GM19099 (cell line): ENCODE measurements around the gene ARHGEF3.

Source experiments
- POLR2A ChIP-seq: IDR thresholded peaks from 3 replicates; pipeline ENCODE4 v1.6.1; 2011; ENCODE audit warnings: low read depth; ENCODE audit not compliant: insufficient read length; ENCODE audit errors: extremely low read depth

ARHGEF3 gene

GRCh38 chr3:56812754-56813652 lies 11.3 kb upstream of the ARHGEF3 start:
- TF ChIP-seq POLR2A = no peak

GRCh38 chr3:56811546-56812202 lies 9.9 kb upstream of the ARHGEF3 start:
- TF ChIP-seq POLR2A = no peak

GRCh38 chr3:56810577-56811545 lies 9.1 kb upstream of the ARHGEF3 start:
- no peak for TF ChIP-seq POLR2A

DNA sequence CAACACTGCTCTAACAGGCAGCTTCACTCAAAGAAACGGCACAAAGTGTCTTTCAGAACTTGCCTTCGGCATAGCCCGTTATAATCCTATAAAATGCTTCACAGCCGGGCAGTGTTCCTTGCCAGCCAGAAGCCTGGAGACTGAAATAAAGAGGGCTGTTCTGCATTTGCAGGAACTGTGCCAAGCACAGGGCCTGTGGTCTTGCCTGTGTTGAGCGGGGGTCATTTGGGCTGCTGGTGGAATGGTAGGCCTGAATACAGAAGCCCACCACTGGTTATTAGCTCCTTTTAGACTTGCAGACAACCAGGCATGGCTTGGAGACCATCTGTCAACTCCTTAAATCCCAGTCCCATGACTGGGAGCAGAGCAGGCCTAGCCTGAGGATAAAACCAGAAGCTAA lies 4.7 kb upstream of the ARHGEF3 start:
- no peak for TF ChIP-seq POLR2A

DNA sequence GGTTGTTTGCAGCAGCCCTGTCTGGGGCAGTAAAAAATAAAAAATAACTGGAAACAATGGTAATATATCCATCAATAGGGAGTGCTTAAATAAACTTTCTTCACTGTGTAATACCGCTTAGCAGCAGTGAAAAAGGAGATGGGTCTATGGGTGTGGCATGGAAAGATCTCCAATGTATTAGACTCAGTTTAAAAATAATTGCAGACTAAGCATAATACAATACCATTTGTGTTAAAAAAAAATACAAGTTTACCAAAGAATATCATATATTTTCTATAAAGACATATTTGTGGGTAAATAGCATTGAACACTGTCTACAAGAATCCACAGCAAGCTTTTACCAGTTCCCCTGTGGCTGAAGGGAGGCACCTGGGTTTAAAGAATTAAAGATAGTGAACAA lies 1.0 kb upstream of the ARHGEF3 start:
- TF ChIP-seq POLR2A = no peak

DNA sequence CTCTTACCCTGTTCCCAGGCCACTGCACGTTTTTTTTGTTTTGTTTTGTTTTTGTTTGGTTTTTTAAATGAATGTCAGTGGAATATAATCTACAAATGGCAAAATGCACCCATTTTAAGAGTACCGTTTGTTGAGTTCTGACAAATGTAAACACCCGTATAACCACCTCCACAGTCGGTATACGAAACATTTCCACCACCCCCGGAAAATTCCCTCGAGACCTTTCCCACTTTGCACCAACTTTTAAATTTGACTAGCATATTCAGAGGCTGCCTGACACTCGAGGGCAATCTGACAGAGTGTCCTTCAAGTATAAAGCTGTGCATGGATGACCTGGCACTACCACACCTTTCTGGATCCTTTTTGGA lies 613 bp upstream of the ARHGEF3 start:
- no peak for TF ChIP-seq POLR2A

DNA sequence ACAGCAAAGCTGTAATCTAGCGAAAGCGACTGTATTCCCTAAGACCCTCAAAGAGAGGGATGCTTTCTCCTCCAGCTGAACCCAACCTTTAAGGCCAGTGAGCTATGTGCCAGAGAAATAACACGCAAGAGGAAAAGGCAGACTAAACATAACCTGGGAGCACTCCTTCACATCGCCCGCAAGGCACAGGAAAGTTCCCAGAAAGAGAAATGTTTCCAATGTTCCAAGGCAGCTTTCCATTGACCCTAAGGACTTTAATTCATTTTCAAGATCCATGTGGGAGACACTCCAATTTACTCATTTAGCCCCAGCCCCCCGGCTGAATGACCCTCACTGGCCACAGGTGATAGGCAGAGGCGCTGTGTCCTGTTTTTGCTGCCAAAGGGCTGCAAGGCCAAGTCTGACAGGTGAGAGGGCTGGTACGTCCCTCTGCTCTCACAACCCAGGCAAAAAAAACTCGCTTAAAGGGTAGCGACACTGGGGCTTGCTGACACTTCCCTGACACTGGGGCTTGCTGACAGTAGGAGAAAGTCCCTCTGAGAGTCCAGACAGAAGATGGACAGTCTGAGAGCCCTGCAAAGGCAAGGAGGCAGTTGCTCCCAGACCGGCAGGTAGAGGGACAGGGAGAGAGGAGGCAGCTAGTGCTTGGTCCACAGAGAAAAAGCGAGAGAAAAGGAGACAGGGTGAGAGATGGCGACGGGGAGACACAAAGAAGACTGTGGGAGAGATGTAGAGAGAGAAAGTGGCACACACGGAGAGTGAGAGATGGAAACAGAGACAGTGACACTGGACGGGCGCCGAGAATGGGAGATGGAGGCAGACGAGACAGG lies 702 bp downstream of the ARHGEF3 start:
- no peak for TF ChIP-seq POLR2A

GRCh38 chr3:56800130-56800831 lies 1.5 kb downstream of the ARHGEF3 start:
- TF ChIP-seq POLR2A = no peak

- TF ChIP-seq POLR2A = no peak
Observed at GRCh38 chr3:56799251-56799882, 2.4 kb downstream of the ARHGEF3 start.

GRCh38 chr3:56796996-56797395 lies 4.8 kb downstream of the ARHGEF3 start:
- no peak for TF ChIP-seq POLR2A

GRCh38 chr3:56796202-56796601 lies 5.5 kb downstream of the ARHGEF3 start:
- TF ChIP-seq POLR2A = no peak

DNA sequence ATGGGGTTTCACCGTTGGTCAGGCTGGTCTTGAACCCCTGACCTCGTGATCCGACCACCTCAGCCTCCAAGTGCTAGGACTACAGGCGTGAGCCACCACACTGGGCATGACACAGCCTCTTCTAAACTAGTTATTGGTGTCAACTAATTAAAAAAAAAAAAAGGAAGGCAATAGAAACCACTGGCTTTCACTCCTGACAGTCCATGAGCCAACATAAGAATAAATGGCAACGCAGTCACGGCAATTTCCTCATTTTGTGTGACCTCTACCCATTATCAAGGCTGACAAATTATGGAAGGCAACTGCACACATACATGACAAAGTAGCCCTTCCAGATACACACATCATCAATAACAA lies 5.9 kb downstream of the ARHGEF3 start:
- no peak for TF ChIP-seq POLR2A

- no peak for TF ChIP-seq POLR2A
Observed at GRCh38 chr3:56795097-56795828, 6.5 kb downstream of the ARHGEF3 start.
